Upper lobe of right lung (tissue), 1 donor: ENCODE results near the gene KCNJ6. TPM values are rescaled to one million over a fixed set of nuclear protein-coding genes. Genes with fewer than 3 reads are reported as not detected.

ENCODE experiments used
- ATAC-seq: fragments of 200-7000 bp; cut with Tn5 transposase; one replicate; pipeline ENCODE4 v1.9.1; 2020; ENCODE audit warnings: mild to moderate bottlenecking, moderate library complexity
- DNase-seq: peaks from one replicate; pipeline ENCODE4 v3.0.0-alpha.2; 2020
- H3K27ac ChIP-seq: fragments of 200-600 bp; one replicate; pipeline ENCODE4 v1.8.0; 2022
- H3K27me3 ChIP-seq: fragments of 200-600 bp; one replicate; pipeline ENCODE4 v1.8.0; 2022; ENCODE audit warnings: mild to moderate bottlenecking
- H3K36me3 ChIP-seq: fragments of 200-600 bp; one replicate; pipeline ENCODE4 v1.8.0; 2022
- H3K4me1 ChIP-seq: fragments of 200-600 bp; one replicate; pipeline ENCODE4 v1.8.0; 2022
- H3K4me3 ChIP-seq: fragments of 200-600 bp; one replicate; pipeline ENCODE4 v1.8.0; 2022; ENCODE audit warnings: mild to moderate bottlenecking
- H3K9me3 ChIP-seq: fragments of 200-600 bp; one replicate; pipeline ENCODE4 v1.8.0; 2022
- intact Hi-C: fragments of 100-400 bp; cut with DNase I; formaldehyde crosslinking; loops from one replicate; pipeline ENCODE4 v1.11.0; 2022
- total RNA-seq: library from RNA; stranded (reverse); fragmentation: NEBNext Ultra II Directional; extraction: Animal tissue kit (Norgen Biotek cat#: 25700); gene quantifications from one replicate; pipeline ENCODE4 v1.2.1, GENCODE V29; 2021
- TF ChIP-seq, protein P1 (sequence below): fragments of 200-600 bp; IDR thresholded peaks from one replicate; pipeline ENCODE4 v1.8.0; 2022; ENCODE audit warnings: antibody characterized with exemption
- donor health status: DM: no; HTN: yes; CAD: no; lungs with severe emphysema.

The KCNJ6 gene
- total RNA-seq, 1 donor from 2014 or later: 0.06 TPM

DNA sequence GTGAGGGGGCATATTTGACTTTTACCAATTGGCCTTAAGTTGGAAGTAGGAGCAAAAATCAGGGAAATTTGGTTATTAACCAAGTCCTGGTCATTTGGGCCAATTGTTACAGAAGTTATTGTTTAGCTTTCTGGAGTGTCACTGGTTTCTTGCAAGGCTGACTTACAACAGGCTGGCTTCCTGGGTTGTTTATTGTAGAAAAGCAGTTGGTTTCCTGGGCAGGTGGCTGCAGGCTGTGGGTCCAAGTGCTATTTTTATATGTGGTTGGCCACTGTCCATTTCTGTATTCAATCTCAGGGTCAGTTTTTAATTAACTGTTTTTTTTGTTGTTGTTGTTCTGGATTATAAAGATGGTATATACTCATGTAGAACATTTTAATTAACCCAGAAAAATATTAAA is 174.1 kb downstream of the KCNJ6 start:
- Histone ChIP-seq H3K4me1 (no peaks in the 10 kb centered on the region), H3K4me3 (no peak overlapping the region), H3K27me3 (no peaks in the 10 kb centered on the region), H3K27ac (no peak overlapping the region), H3K9me3 (no peaks in the 10 kb centered on the region), H3K36me3 (no peaks in the 10 kb centered on the region)
- intact Hi-C loops: no loop called here
- DNase-seq (no peak), ATAC-seq (no peak)
- TF ChIP-seq, protein P1, sequence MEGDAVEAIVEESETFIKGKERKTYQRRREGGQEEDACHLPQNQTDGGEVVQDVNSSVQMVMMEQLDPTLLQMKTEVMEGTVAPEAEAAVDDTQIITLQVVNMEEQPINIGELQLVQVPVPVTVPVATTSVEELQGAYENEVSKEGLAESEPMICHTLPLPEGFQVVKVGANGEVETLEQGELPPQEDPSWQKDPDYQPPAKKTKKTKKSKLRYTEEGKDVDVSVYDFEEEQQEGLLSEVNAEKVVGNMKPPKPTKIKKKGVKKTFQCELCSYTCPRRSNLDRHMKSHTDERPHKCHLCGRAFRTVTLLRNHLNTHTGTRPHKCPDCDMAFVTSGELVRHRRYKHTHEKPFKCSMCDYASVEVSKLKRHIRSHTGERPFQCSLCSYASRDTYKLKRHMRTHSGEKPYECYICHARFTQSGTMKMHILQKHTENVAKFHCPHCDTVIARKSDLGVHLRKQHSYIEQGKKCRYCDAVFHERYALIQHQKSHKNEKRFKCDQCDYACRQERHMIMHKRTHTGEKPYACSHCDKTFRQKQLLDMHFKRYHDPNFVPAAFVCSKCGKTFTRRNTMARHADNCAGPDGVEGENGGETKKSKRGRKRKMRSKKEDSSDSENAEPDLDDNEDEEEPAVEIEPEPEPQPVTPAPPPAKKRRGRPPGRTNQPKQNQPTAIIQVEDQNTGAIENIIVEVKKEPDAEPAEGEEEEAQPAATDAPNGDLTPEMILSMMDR: no peak

DNA sequence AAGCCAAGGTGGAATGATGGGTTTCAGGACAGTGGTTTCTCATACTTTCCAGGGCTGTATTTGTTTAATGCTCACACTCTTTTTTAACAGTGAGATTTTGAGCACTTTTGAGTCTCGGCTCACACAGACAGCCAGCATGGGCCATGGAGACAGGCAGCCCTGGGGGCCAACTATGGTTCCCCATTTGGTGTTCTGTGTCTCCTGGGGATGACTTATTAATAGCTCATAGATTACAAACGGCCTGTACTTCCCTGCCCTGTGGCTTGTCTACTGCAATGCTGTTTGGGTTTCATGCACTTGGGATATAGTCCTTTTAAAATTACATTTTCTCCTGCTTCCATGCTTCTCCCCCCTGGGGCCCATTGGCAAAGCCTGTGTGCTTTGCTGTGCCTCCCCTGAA is 178.3 kb downstream of the KCNJ6 start:
- no peaks in the 10 kb centered on the region for H3K36me3 ChIP-seq
- H3K9me3 ChIP-seq: no peaks in the 10 kb centered on the region
- ATAC-seq: no peak
- H3K4me3 ChIP-seq: no peak overlapping the region
- intact Hi-C loops: no loop called here
- H3K27ac ChIP-seq: no peak overlapping the region
- no peak for DNase-seq
- TF ChIP-seq, protein P1: no peak
- H3K27me3 ChIP-seq: no peaks in the 10 kb centered on the region
- no peaks in the 10 kb centered on the region for H3K4me1 ChIP-seq

DNA sequence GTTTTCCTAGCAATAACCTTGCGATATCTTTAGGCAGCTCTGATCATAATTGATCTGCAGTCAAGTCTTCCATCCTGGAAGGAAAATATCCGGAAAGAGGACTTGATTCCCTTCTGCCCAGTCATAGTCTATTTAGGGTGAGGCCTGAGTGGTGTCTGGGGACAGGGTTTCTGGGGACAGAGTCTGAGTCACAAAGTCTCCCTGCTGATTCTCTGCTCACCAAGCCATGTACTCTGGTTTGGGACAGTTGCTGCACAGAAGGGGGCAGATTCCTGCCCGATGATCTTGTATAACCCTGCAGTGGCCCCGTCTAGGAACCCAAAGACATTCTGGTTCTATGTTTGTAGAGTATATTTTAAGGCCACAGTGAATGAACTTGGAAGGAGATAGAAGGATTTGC is 178.8 kb downstream of the KCNJ6 start:
- DNase-seq (no peak), ATAC-seq (no peak)
- Histone ChIP-seq H3K4me1 (no peaks in the 10 kb centered on the region), H3K9me3 (no peaks in the 10 kb centered on the region), H3K27ac (no peak overlapping the region), H3K4me3 (no peak overlapping the region), H3K36me3 (no peaks in the 10 kb centered on the region), H3K27me3 (no peaks in the 10 kb centered on the region)
- TF ChIP-seq, protein P1: no peak
- intact Hi-C loops: no loop called here

DNA sequence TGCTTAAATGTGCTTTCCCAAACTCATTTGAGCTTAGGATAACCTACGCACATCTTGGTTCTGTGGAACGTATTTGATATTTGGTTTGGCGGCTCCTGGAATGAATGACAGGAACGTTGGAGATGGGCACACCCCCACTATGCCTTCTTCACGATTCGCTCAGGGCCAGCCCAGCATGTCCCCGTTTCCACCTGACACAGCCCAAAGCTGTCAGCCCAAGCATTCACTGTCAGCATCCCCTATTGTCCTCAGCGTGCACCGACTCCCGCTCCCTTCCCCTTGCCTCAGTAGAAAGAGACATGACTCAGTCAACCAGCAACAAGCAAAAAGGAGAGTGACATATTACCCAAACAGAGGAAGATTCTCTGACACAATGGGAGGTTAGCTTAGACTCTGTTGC is 181.4 kb downstream of the KCNJ6 start:
- Histone ChIP-seq H3K27ac (no peak overlapping the region), H3K4me1 (no peaks in the 10 kb centered on the region), H3K9me3 (no peaks in the 10 kb centered on the region), H3K36me3 (no peaks in the 10 kb centered on the region), H3K4me3 (no peak overlapping the region), H3K27me3 (no peaks in the 10 kb centered on the region)
- intact Hi-C loops: no loop called here
- no peak for DNase-seq
- TF ChIP-seq, protein P1: no peak
- ATAC-seq: no peak

DNA sequence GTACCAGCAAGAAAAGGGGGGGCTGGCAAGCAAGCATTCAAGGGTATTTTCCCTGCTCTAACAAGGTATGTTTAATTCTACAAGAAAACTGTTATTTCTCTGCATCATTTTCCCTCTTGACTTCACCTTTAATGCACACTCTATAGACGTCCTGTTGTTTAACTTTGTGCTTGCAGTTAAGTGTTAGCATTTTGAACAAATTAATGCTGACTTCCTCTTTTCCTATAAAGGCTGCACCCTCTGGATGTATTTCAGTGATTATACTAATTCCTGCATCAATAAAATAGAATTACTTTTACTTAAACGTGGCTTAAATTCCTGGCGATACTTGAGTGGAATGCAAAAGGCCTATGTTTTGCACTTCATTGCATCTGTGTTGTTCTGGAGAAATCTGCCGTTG is 183.3 kb downstream of the KCNJ6 start:
- DNase-seq (no peak), ATAC-seq (no peak)
- Histone ChIP-seq H3K4me3 (no peak overlapping the region), H3K27me3 (peaks cover 2% of the 10 kb centered on the region), H3K36me3 (no peaks in the 10 kb centered on the region), H3K27ac (no peak overlapping the region), H3K4me1 (no peaks in the 10 kb centered on the region), H3K9me3 (no peaks in the 10 kb centered on the region)
- intact Hi-C loops: no loop called here
- TF ChIP-seq, protein P1: no peak

GRCh38 chr21:37724201-37724600 is 192.1 kb downstream of the KCNJ6 start:
- DNase-seq (no peak), ATAC-seq (no peak)
- Histone ChIP-seq H3K27ac (no peak overlapping the region), H3K36me3 (no peaks in the 10 kb centered on the region), H3K4me3 (no peak overlapping the region), H3K4me1 (no peaks in the 10 kb centered on the region), H3K9me3 (no peaks in the 10 kb centered on the region), H3K27me3 (peaks cover 7% of the 10 kb centered on the region)
- intact Hi-C loops: no loop called here
- TF ChIP-seq, protein P1: no peak
